ENCODE results near the gene KRT6A. TPM values are rescaled to one million over a fixed set of nuclear protein-coding genes. Genes with fewer than 3 reads are reported as not detected.

The KRT6A gene
- total and polyA plus RNA-seq, 2 donors (not counting 1 experiment from before 2014, with no cell fraction given): 41.1 TPM; not detected in 1

DNA sequence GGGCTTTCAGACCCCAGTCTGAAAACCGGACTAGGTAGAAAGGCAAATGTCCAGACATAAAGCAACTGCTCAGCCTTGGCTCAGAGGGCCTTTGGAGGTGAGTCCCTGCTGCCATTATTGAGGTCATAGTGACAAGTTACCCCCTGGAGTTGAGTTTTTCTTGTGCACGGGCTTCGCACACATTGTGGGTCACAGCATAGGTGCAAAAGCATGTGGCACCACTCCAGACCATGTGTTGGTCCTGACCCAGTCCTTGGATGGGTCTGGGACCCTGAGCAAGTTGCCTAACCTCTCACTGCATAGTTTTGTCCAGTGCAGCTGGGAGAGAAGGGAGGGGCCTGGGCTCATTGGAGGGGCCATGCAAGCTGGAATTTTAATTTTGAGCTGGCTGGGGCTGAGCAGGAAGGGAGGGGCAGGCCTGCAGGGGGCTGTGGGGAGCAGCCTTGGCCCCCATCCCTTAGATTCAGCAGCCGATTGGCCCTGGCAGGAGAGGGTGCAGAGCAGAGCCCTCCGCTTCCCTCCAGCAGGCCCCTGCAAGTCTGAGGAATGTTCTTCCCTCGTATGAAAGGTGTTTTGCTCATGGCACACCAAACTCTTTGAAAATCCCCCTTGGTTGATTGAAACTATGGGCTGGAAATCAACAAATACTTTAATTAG is 31.3 kb upstream of the KRT6A start:
- Histone ChIP-seq H3K4me1 (ENCODE audit: control insufficient read depth, extremely low read depth, insufficient read depth, low read length) (no peaks in the 10 kb centered on the region), H3K27ac (ENCODE audit: insufficient read depth, low read length) (no peak overlapping the region), H3K9me3 (ENCODE audit: control insufficient read depth, insufficient read depth, low read depth, low read length) (no peaks in the 10 kb centered on the region), H2AFZ (ENCODE audit: low read length) (no peak overlapping the region), H3K4me3 (replicated peaks in 1 of 4; ENCODE audit: control extremely low read depth in 1 of 4, insufficient read depth in 1 of 4, low read depth in 3 of 4, low read length in 4 of 4) (no peak overlapping the region), H3K27me3 (ENCODE audit: control insufficient read depth, insufficient read depth, low read length) (no peaks in the 10 kb centered on the region), H3K79me2 (ENCODE audit: control insufficient read depth, insufficient read depth, low read length) (no peaks in the 10 kb centered on the region), H3K9ac (ENCODE audit: insufficient read depth, low read length) (no peak overlapping the region), H3K36me3 (ENCODE audit: control insufficient read depth, insufficient read depth, low read length) (no peaks in the 10 kb centered on the region), H4K20me1 (ENCODE audit: control insufficient read depth, extremely low read depth, insufficient read depth, low read length) (no peaks in the 10 kb centered on the region), H3K4me2 (ENCODE audit: extremely low read depth, insufficient read depth, low read length) (no peak overlapping the region)
- no peak for TF ChIP-seq EZH2 (IDR thresholded peaks at IDR 0.05; ENCODE audit: low read length, missing control alignments)
- TF ChIP-seq, protein P1, sequence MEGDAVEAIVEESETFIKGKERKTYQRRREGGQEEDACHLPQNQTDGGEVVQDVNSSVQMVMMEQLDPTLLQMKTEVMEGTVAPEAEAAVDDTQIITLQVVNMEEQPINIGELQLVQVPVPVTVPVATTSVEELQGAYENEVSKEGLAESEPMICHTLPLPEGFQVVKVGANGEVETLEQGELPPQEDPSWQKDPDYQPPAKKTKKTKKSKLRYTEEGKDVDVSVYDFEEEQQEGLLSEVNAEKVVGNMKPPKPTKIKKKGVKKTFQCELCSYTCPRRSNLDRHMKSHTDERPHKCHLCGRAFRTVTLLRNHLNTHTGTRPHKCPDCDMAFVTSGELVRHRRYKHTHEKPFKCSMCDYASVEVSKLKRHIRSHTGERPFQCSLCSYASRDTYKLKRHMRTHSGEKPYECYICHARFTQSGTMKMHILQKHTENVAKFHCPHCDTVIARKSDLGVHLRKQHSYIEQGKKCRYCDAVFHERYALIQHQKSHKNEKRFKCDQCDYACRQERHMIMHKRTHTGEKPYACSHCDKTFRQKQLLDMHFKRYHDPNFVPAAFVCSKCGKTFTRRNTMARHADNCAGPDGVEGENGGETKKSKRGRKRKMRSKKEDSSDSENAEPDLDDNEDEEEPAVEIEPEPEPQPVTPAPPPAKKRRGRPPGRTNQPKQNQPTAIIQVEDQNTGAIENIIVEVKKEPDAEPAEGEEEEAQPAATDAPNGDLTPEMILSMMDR (conservative IDR thresholded peaks at IDR 0.05 in 1 of 2, IDR thresholded peaks at IDR 0.05 in 1 of 2; ENCODE audit: low read depth in 1 of 2, low read length in 2 of 2): no peak
- DNase-seq (ENCODE audit: low read depth in 2 of 2): no peak

- no peak overlapping the region for H3K9ac ChIP-seq (ENCODE audit: insufficient read depth, low read length)
- H4K20me1 ChIP-seq (ENCODE audit: control insufficient read depth, extremely low read depth, insufficient read depth, low read length): no peaks in the 10 kb centered on the region
- H3K4me2 ChIP-seq (ENCODE audit: extremely low read depth, insufficient read depth, low read length): no peak overlapping the region
- no peaks in the 10 kb centered on the region for H3K9me3 ChIP-seq (ENCODE audit: control insufficient read depth, insufficient read depth, low read depth, low read length)
- H2AFZ ChIP-seq (ENCODE audit: low read length): no peak overlapping the region
- no peaks in the 10 kb centered on the region for H3K79me2 ChIP-seq (ENCODE audit: control insufficient read depth, insufficient read depth, low read length)
- TF ChIP-seq, protein P1 (conservative IDR thresholded peaks at IDR 0.05 in 1 of 2, IDR thresholded peaks at IDR 0.05 in 1 of 2; ENCODE audit: low read depth in 1 of 2, low read length in 2 of 2): no peak
- no peak for TF ChIP-seq EZH2 (IDR thresholded peaks at IDR 0.05; ENCODE audit: low read length, missing control alignments)
- no peak overlapping the region for H3K4me3 ChIP-seq (replicated peaks in 1 of 4; ENCODE audit: control extremely low read depth in 1 of 4, insufficient read depth in 1 of 4, low read depth in 3 of 4, low read length in 4 of 4)
- H3K27ac ChIP-seq (ENCODE audit: insufficient read depth, low read length): no peak overlapping the region
- DNase-seq (ENCODE audit: low read depth in 2 of 2): no peak
- no peaks in the 10 kb centered on the region for H3K4me1 ChIP-seq (ENCODE audit: control insufficient read depth, extremely low read depth, insufficient read depth, low read length)
- H3K36me3 ChIP-seq (ENCODE audit: control insufficient read depth, insufficient read depth, low read length): no peaks in the 10 kb centered on the region
- H3K27me3 ChIP-seq (ENCODE audit: control insufficient read depth, insufficient read depth, low read length): no peaks in the 10 kb centered on the region
These were observed 30.8 kb upstream of the KRT6A start for GRCh38 chr12:52523824-52524223.

DNA sequence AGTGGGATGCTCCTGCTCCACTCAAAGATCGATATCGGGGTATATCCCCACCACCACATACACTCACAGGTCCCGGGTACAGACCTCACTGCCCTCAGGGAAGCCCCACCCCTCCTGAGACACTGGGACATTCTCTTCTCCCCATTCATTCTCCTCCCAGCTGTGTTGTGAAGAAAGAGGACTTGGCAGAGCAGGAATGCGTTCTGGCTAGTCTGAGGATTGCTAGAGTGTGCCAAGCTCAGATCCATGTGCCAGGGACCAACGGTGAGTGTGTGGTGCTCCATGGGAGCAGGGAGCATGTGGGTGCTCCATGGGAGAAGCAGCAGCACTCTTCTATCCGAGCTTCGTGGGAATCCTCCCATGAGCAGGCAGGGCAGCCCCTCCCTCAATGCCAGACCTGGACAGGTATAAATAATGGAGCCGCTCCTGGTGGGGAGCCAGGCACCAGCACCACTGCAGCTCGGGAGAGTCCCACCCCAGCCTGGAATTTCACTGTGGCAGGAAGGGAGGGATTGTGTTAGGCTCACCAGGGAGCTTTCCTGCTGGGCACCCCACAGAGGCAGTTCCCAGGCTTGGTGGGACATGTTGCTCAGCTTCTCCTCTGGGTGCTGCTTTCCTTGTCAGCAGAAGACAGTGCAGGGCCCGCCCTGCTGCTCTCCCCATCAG is 29.4 kb upstream of the KRT6A start:
- no peaks in the 10 kb centered on the region for H3K36me3 ChIP-seq (ENCODE audit: control insufficient read depth, insufficient read depth, low read length)
- no peak overlapping the region for H3K4me3 ChIP-seq (replicated peaks in 1 of 4; ENCODE audit: control extremely low read depth in 1 of 4, insufficient read depth in 1 of 4, low read depth in 3 of 4, low read length in 4 of 4)
- H3K27me3 ChIP-seq (ENCODE audit: control insufficient read depth, insufficient read depth, low read length): no peaks in the 10 kb centered on the region
- H3K9me3 ChIP-seq (ENCODE audit: control insufficient read depth, insufficient read depth, low read depth, low read length): no peaks in the 10 kb centered on the region
- TF ChIP-seq, protein P1 (conservative IDR thresholded peaks at IDR 0.05 in 1 of 2, IDR thresholded peaks at IDR 0.05 in 1 of 2; ENCODE audit: low read depth in 1 of 2, low read length in 2 of 2): no peak
- no peak for TF ChIP-seq EZH2 (IDR thresholded peaks at IDR 0.05; ENCODE audit: low read length, missing control alignments)
- H3K79me2 ChIP-seq (ENCODE audit: control insufficient read depth, insufficient read depth, low read length): no peaks in the 10 kb centered on the region
- H3K9ac ChIP-seq (ENCODE audit: insufficient read depth, low read length): no peak overlapping the region
- H3K4me1 ChIP-seq (ENCODE audit: control insufficient read depth, extremely low read depth, insufficient read depth, low read length): no peaks in the 10 kb centered on the region
- no peaks in the 10 kb centered on the region for H4K20me1 ChIP-seq (ENCODE audit: control insufficient read depth, extremely low read depth, insufficient read depth, low read length)
- DNase-seq (ENCODE audit: low read depth in 2 of 2): peak in 1 of 2 donors; percentile 42
- H3K4me2 ChIP-seq (ENCODE audit: extremely low read depth, insufficient read depth, low read length): no peak overlapping the region
- H3K27ac ChIP-seq (ENCODE audit: insufficient read depth, low read length): no peak overlapping the region
- no peak overlapping the region for H2AFZ ChIP-seq (ENCODE audit: low read length)
